Stimulated activated CD4-positive, alpha-beta T cell treated with anti-CD3 and anti-CD28 coated beads, Interleukin-1b, Interleukin-23, amount 100 ng/mL, for 4 hours (primary cell): Measurements from ENCODE around the gene PRKCA.

Experiments
- DNase-seq, 2 donors: peaks; one replicate each; pipeline ENCODE4 v3.0.0-alpha.2; 2020; ENCODE audit warnings: low read depth in 2 of 2

The PRKCA gene

GRCh38 chr17:66574123-66574522 is 271.7 kb downstream of the PRKCA start:
- no peak for DNase-seq

DNA sequence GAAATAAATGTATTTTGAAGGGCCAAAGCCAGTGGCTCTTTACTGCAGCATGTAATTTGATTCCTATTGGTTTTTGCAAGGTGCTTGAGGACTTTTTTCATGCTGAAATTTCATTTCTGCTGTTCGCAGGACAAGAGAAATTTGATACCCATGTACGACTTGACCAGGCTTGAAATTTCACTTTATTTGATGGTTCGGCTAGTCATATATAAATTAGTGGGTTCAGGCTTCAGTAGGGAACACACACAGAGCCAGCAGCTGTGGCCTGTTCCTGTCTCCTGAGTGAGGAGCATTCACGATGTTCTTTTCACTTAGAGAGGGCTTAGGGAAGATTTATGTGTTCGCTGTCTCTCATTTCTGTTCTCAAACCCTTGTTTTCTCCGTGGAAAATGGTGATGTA is 274.1 kb downstream of the PRKCA start:
- DNase-seq = no peak

DNA sequence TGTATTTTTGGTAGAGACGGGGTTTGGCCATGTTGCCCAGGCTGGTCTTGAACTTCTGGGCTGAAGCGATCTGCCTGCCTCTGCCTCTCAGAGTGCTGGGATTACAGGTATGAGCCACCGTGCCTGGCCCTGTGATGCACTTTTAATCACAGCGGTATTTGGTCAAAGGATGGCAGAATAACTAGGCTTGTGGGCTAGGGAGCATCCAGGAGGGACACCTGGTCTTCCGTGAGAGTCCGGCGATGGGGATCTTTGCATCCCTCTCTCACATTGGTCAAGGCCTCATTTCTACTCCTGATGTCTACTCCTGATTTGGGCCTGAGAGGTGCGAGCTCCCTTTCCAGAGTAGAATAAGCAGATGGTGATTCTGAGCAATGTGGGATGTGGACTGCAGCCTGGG is 274.6 kb downstream of the PRKCA start:
- no peak for DNase-seq

GRCh38 chr17:66578781-66579489 is 276.5 kb downstream of the PRKCA start:
- DNase-seq = no peak

GRCh38 chr17:66579556-66579955 is 277.1 kb downstream of the PRKCA start:
- no peak for DNase-seq

GRCh38 chr17:66580184-66580955 is 278.0 kb downstream of the PRKCA start:
- no peak for DNase-seq

- no peak for DNase-seq
Observed at GRCh38 chr17:66580956-66581391, 278.6 kb downstream of the PRKCA start.

DNA sequence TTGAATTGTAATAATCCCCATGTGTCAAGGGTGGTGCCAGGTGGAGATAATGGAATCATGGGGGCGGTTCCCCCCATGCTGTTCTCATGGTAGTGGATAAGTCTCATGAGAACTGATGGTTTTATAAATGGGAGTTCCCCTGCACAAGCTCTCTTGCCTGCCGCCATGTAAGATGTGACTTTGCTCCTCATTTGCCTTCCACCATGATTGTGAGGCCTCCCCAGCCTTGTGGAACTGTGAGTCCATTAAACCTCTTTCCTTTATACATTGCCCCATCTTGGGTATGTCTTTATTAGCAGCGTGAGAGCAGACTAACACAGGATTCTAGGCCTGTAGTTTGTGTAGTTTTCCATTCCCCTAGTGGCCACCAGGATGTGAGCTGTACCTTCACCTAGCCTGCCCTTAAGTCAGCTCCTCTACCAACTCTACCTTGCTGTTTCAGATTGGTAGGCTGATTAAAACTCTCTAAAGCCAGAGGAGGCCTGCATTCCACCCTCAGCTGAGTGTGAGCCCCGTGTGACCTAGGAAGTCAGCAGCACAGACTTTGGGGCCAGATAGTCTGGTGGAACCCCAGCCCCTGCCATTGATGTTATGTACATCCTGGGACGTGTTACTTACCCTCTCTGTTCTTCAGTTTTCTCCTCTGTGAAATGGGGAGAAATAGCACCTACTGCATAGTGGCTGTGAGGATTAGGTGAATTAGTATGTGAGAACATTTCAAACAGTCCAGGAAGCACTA is 280.1 kb downstream of the PRKCA start:
- no peak for DNase-seq

DNA sequence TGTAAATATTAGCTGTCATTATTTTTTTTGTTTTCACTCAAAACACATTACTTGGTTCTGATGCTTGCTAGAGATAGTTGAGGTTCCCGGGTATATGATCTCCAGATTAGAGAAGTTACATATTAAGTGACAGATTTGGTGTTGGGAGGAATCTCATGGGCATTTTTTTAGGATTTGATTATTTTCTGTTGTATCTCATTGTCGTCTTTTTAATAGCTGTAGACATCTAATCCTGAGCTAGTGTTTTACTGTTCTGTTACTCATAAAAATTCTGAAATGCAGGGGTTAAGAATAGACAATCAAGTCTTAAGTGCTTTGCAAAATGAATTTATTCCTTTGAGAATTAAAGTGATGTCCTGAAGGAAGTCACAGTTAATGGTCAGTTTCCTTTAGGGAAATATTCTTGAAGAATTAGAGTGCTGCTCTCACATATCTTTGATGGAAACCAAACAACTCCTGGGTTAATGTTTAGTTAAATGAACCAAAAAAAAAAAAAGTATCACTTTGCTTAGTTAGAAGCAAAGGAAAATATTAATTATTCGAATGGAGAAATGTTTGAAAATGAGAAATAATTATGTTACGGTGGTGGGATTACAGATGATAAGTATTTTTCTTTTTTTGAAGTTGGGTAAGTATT is 280.8 kb downstream of the PRKCA start:
- DNase-seq = no peak

GRCh38 chr17:66584927-66585326 is 282.5 kb downstream of the PRKCA start:
- no peak for DNase-seq

GRCh38 chr17:66585472-66585871 is 283.1 kb downstream of the PRKCA start:
- DNase-seq = no peak

DNA sequence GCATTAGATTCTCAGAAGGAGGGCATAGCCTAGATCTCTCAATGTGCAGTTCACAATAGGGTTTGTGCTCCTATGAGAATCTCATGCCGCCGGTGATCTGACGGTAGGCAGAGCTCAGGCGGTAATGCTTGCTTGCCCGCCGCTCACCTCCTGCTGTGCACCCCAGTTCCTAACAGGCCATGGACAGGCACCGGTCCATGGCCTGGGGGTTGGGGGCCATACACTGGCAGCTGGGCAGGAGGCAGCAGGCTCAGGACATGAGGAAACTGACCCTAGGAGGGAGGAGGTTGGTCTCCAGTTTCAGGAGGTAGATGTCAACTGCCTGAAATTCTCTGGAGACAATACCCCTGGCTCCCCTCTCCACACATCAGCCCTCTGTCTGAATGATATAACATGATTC is 287.5 kb downstream of the PRKCA start:
- no peak for DNase-seq

GRCh38 chr17:66593116-66593515 is 290.7 kb downstream of the PRKCA start:
- DNase-seq = no peak

GRCh38 chr17:66595893-66596292 is 293.5 kb downstream of the PRKCA start:
- no peak for DNase-seq

GRCh38 chr17:66602659-66603384 is 300.4 kb downstream of the PRKCA start:
- DNase-seq = no peak

DNA sequence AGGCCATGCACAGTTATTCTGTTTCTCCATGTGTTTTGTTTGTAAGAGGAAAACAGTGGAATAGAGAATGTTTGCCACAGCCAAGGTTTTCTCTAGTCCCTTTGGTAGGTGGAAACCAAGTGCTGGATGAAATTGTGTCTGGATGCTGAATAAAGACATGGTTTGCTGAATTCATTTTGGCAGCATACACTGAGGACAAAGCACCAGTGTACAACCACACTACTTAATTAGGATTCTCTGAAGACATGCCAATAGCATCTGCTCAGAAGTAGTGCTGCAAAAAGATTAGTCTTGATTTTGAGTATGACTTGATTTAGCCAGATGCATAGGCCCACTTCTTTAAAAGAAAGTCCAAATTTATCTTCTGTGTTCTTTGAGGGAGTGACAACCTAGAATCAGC is 302.0 kb downstream of the PRKCA start:
- no peak for DNase-seq

DNA sequence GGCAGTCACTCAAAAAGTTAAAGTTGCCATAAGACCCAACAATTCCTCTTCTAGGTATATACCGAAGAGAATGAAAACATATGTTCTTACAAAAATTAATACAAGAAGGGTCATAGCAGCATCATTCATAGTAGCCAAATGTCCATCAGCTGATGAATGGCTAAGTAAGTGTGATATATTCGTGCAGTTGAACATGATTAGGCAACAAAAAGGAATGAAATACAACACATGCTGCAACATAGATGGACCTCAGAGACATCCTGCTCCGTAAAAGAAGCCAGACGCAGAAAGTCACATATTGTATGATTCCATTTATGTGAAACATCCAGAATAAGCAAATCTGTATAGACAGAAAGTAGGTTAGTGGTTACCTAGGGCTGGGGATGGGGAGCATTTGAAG is 303.1 kb downstream of the PRKCA start:
- no peak for DNase-seq

DNA sequence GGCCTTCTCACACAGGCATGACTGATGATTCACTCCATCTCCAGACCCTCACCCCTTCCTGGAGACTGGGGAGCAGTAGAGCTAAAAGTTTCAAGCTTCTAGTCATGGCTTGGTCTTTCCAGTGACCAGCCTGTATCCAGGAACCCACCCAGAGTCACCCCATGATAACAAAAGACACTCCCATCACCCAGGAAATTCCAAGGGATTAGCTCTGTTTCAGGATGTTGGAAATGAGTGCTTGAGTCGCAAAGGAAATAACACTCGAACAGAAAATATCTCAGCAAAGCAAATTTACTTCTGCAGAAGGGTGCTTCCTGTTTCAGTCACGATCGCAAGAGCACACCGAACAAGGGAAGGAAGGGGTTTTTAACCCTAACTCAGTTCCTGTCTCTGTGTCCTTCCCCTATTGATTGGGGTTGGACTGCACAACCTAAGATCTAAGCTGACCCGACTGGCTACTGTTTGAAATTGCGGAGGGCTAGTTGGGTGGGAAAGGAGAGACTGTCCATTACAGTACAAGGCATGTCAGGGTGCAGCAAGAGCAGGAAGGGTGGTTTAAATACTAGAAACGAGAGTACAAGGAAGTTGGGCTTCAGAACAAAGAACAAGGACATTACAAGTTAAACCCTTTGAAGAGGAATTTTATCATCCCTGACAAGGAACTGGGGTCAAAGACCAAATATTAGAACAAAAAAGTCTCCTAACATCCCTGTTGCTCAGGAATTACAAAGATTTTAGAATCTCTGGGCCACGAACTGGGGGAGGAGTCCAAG is 308.1 kb downstream of the PRKCA start:
- DNase-seq = no peak

DNA sequence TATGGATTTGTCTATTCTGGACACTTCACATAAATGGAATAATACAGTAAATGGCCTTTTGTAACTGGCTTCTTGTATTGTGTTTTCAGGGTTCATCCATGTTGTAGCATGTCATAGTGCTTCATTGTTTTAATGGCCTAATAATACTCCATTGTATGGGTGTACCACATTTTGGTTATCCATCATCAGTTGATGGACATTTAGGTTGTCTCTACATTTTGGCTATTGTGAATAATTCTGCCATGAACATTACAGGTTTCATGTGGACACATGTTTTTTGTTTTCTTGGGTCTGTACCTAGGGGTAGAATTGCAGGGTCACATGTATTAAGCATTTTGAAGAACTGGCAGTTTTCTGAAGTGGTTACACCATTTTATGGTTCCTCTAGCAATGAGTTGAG is 309.0 kb downstream of the PRKCA start:
- no peak for DNase-seq

DNA sequence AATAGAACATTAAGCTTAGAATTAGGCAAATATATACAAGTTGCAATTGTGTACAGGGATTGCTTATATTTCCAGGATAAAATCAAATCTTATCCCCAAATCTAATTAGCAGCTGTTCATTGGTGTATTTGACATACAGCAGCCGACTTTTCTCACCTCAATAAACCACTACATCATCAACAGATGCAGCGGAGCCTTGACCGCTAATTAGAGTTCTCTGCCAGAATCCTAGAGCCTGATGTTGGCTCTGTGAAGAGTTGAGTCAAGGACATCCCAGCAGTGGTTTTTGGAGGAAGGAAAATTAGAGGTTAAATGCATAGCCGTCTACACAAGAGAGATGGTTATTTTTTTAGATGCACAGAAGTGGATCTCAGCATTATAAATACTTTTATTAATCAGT is 310.6 kb downstream of the PRKCA start:
- no peak for DNase-seq

GRCh38 chr17:66614469-66614868 is 312.1 kb downstream of the PRKCA start:
- DNase-seq = no peak
